ENCODE data around the gene TTLL12.

Gene TTLL12

GRCh38 chr22:43202756-43203410 is 15.9 kb upstream of the TTLL12 start:
- peaks cover 15% of the 10 kb centered on the region for H3K4me1 ChIP-seq (ENCODE audit: control insufficient read depth, insufficient read depth, low read length)
- no peaks in the 10 kb centered on the region for H3K27me3 ChIP-seq (ENCODE audit: control insufficient read depth, insufficient read depth, low read length)
- H3K9ac ChIP-seq (ENCODE audit: low read length) = no peak overlapping the region
- no peak overlapping the region for H3K4me3 ChIP-seq (ENCODE audit: low read length)
- H3K9me3 ChIP-seq (ENCODE audit: control insufficient read depth, low read length) = no peaks in the 10 kb centered on the region
- no peaks in the 10 kb centered on the region for H3K36me3 ChIP-seq (ENCODE audit: control insufficient read depth, insufficient read depth, low read length)

GRCh38 chr22:43202326-43202725 is 15.4 kb upstream of the TTLL12 start:
- no peaks in the 10 kb centered on the region for H3K27me3 ChIP-seq (ENCODE audit: control insufficient read depth, insufficient read depth, low read length)
- no peaks in the 10 kb centered on the region for H3K9me3 ChIP-seq (ENCODE audit: control insufficient read depth, low read length)
- H3K36me3 ChIP-seq (ENCODE audit: control insufficient read depth, insufficient read depth, low read length) = no peaks in the 10 kb centered on the region
- no peak overlapping the region for H3K4me3 ChIP-seq (ENCODE audit: low read length)
- peaks cover 15% of the 10 kb centered on the region for H3K4me1 ChIP-seq (ENCODE audit: control insufficient read depth, insufficient read depth, low read length)
- H3K9ac ChIP-seq (ENCODE audit: low read length) = no peak overlapping the region

- Histone ChIP-seq H3K4me3 (ENCODE audit: low read length) (no peak overlapping the region), H3K9me3 (ENCODE audit: control insufficient read depth, low read length) (no peaks in the 10 kb centered on the region), H3K9ac (ENCODE audit: low read length) (no peak overlapping the region), H3K27me3 (ENCODE audit: control insufficient read depth, insufficient read depth, low read length) (no peaks in the 10 kb centered on the region), H3K36me3 (ENCODE audit: control insufficient read depth, insufficient read depth, low read length) (no peaks in the 10 kb centered on the region), H3K4me1 (ENCODE audit: control insufficient read depth, insufficient read depth, low read length) (peaks cover 15% of the 10 kb centered on the region)
Measured at GRCh38 chr22:43201486-43202219, 14.7 kb upstream of the TTLL12 start.

- Histone ChIP-seq H3K36me3 (ENCODE audit: control insufficient read depth, insufficient read depth, low read length) (no peaks in the 10 kb centered on the region), H3K4me1 (ENCODE audit: control insufficient read depth, insufficient read depth, low read length) (peaks cover 12% of the 10 kb centered on the region), H3K4me3 (ENCODE audit: low read length) (no peak overlapping the region), H3K27me3 (ENCODE audit: control insufficient read depth, insufficient read depth, low read length) (no peaks in the 10 kb centered on the region), H3K9ac (ENCODE audit: low read length) (no peak overlapping the region), H3K9me3 (ENCODE audit: control insufficient read depth, low read length) (no peaks in the 10 kb centered on the region)
Measured at GRCh38 chr22:43200555-43200954, 13.6 kb upstream of the TTLL12 start.

GRCh38 chr22:43200031-43200430 is 13.1 kb upstream of the TTLL12 start:
- Histone ChIP-seq H3K9me3 (ENCODE audit: control insufficient read depth, low read length) (no peaks in the 10 kb centered on the region), H3K4me3 (ENCODE audit: low read length) (no peak overlapping the region), H3K4me1 (ENCODE audit: control insufficient read depth, insufficient read depth, low read length) (peaks cover 7% of the 10 kb centered on the region), H3K27me3 (ENCODE audit: control insufficient read depth, insufficient read depth, low read length) (no peaks in the 10 kb centered on the region), H3K36me3 (ENCODE audit: control insufficient read depth, insufficient read depth, low read length) (no peaks in the 10 kb centered on the region), H3K9ac (ENCODE audit: low read length) (no peak overlapping the region)

- Histone ChIP-seq H3K27me3 (ENCODE audit: control insufficient read depth, insufficient read depth, low read length) (no peaks in the 10 kb centered on the region), H3K36me3 (ENCODE audit: control insufficient read depth, insufficient read depth, low read length) (no peaks in the 10 kb centered on the region), H3K9me3 (ENCODE audit: control insufficient read depth, low read length) (no peaks in the 10 kb centered on the region)
Measured at GRCh38 chr22:43199541-43199940, 12.6 kb upstream of the TTLL12 start.

GRCh38 chr22:43198936-43199335 is 12.0 kb upstream of the TTLL12 start:
- Histone ChIP-seq H3K27me3 (ENCODE audit: control insufficient read depth, insufficient read depth, low read length) (no peaks in the 10 kb centered on the region), H3K4me3 (ENCODE audit: low read length) (no peak overlapping the region), H3K9ac (ENCODE audit: low read length) (no peak overlapping the region), H3K36me3 (ENCODE audit: control insufficient read depth, insufficient read depth, low read length) (no peaks in the 10 kb centered on the region), H3K4me1 (ENCODE audit: control insufficient read depth, insufficient read depth, low read length) (peaks cover 6% of the 10 kb centered on the region), H3K9me3 (ENCODE audit: control insufficient read depth, low read length) (no peaks in the 10 kb centered on the region)

More at GRCh38 chr22:43199541-43199940, 12.6 kb upstream of the TTLL12 start:
- Histone ChIP-seq H3K4me1 (ENCODE audit: control insufficient read depth, insufficient read depth, low read length) (peaks cover 6% of the 10 kb centered on the region), H3K9ac (ENCODE audit: low read length) (no peak overlapping the region), H3K4me3 (ENCODE audit: low read length) (no peak overlapping the region)

- Histone ChIP-seq H3K9ac (ENCODE audit: low read length) (no peak overlapping the region), H3K36me3 (ENCODE audit: control insufficient read depth, insufficient read depth, low read length) (no peaks in the 10 kb centered on the region), H3K9me3 (ENCODE audit: control insufficient read depth, low read length) (no peaks in the 10 kb centered on the region), H3K27me3 (ENCODE audit: control insufficient read depth, insufficient read depth, low read length) (no peaks in the 10 kb centered on the region), H3K4me1 (ENCODE audit: control insufficient read depth, insufficient read depth, low read length) (peaks cover 6% of the 10 kb centered on the region), H3K4me3 (ENCODE audit: low read length) (no peak overlapping the region)
Measured at GRCh38 chr22:43198126-43198525, 11.2 kb upstream of the TTLL12 start.

GRCh38 chr22:43197271-43197941 is 10.5 kb upstream of the TTLL12 start:
- H3K9me3 ChIP-seq (ENCODE audit: control insufficient read depth, low read length) = no peaks in the 10 kb centered on the region

GRCh38 chr22:43191831-43192230 is 4.9 kb upstream of the TTLL12 start:
- Histone ChIP-seq H3K4me3 (ENCODE audit: low read length) (no peak overlapping the region), H3K4me1 (ENCODE audit: control insufficient read depth, insufficient read depth, low read length) (peaks cover 8% of the 10 kb centered on the region), H3K9ac (ENCODE audit: low read length) (no peak overlapping the region), H3K9me3 (ENCODE audit: control insufficient read depth, low read length) (no peaks in the 10 kb centered on the region), H3K36me3 (ENCODE audit: control insufficient read depth, insufficient read depth, low read length) (no peaks in the 10 kb centered on the region), H3K27me3 (ENCODE audit: control insufficient read depth, insufficient read depth, low read length) (no peaks in the 10 kb centered on the region)

More at GRCh38 chr22:43197271-43197941, 10.5 kb upstream of the TTLL12 start:
- Histone ChIP-seq H3K27me3 (ENCODE audit: control insufficient read depth, insufficient read depth, low read length) (no peaks in the 10 kb centered on the region), H3K36me3 (ENCODE audit: control insufficient read depth, insufficient read depth, low read length) (no peaks in the 10 kb centered on the region), H3K9ac (ENCODE audit: low read length) (no peak overlapping the region), H3K4me3 (ENCODE audit: low read length) (no peak overlapping the region), H3K4me1 (ENCODE audit: control insufficient read depth, insufficient read depth, low read length) (peaks cover 6% of the 10 kb centered on the region)

- H3K36me3 ChIP-seq (ENCODE audit: control insufficient read depth, insufficient read depth, low read length) = no peaks in the 10 kb centered on the region
- no peak overlapping the region for H3K4me3 ChIP-seq (ENCODE audit: low read length)
- no peaks in the 10 kb centered on the region for H3K9me3 ChIP-seq (ENCODE audit: control insufficient read depth, low read length)
- peaks cover 28% of the 10 kb centered on the region for H3K4me1 ChIP-seq (ENCODE audit: control insufficient read depth, insufficient read depth, low read length)
- no peak overlapping the region for H3K9ac ChIP-seq (ENCODE audit: low read length)
- no peaks in the 10 kb centered on the region for H3K27me3 ChIP-seq (ENCODE audit: control insufficient read depth, insufficient read depth, low read length)
Measured at GRCh38 chr22:43188829-43189545, 2.1 kb upstream of the TTLL12 start.

Measured in mucosa of stomach (tissue), 1 donor.